SJSA1 (cell line): ENCODE measurements around the gene DNPEP. TPM values are rescaled to one million over a fixed set of nuclear protein-coding genes. Genes with fewer than 3 reads are reported as not detected.
"Not testable (repeated sequence)": the region's sequence is repeated elsewhere in the genome, so short reads cannot be mapped to it uniquely, and the experiment has no call there.

Experiments used
- DNase-seq, 2 experiments: peaks; one replicate each; pipeline ENCODE4 v3.0.0-alpha.2; 2015 to 2020; ENCODE audit warnings: low spot score in 2 of 2, low read depth in 1 of 2
- H3K27ac ChIP-seq: fragments of 250-450 bp; sonication (Bioruptor Pico); 2 replicates; pipeline ENCODE4 v1.5.1; 2020; ENCODE audit warnings: mild to moderate bottlenecking, moderate library complexity
- H3K27me3 ChIP-seq: fragments of 250-450 bp; sonication (Bioruptor Pico); replicated peaks from 2 replicates; pipeline ENCODE4 v1.5.1; 2020; ENCODE audit warnings: mild to moderate bottlenecking, moderate library complexity
- H3K36me3 ChIP-seq: fragments of 250-450 bp; sonication (Bioruptor Pico); 2 replicates; pipeline ENCODE4 v1.5.1; 2020; ENCODE audit warnings: mild to moderate bottlenecking
- H3K4me1 ChIP-seq: fragments of 250-450 bp; sonication (Bioruptor Pico); replicated peaks from 2 replicates; pipeline ENCODE4 v1.6.1; 2021; ENCODE audit warnings: mild to moderate bottlenecking
- H3K4me3 ChIP-seq: fragments of 250-450 bp; sonication (Bioruptor Pico); 2 replicates; pipeline ENCODE4 v1.5.1; 2020; ENCODE audit warnings: mild to moderate bottlenecking
- H3K9me3 ChIP-seq: fragments of 250-450 bp; sonication (Bioruptor Pico); replicated peaks from 2 replicates; pipeline ENCODE4 v1.5.1; 2020; ENCODE audit warnings: mild to moderate bottlenecking
- total RNA-seq: library from RNA; depleted of rRNA; stranded (reverse); fragments of >200 nt; shearing (Covaris generic); gene quantifications from 2 replicates; pipeline ENCODE4 v1.2.3, GENCODE V29; 2014

Gene DNPEP
- total RNA-seq, 1 experiment from 2014 or later: 56.1 TPM

DNA sequence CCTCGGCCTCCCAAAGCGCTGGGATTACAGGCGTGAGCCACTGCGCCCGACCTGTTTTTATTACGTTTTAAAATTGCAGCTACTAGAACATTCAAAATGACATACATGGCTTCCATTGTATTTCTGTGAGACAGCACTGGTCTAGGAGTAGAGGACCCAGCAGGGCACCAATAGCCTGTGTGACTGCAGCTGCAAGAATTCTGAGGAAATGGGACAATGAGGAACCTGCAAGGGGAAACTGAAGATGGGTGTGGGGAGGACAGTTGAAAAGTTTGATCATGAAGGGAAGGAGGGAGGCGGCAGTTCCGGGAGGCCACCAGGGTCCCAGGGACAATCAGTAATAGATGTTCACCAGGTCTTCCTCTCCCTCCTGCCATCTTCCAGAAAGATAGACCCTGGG, 13.9 kb upstream of the DNPEP start:
- H3K27ac ChIP-seq: no peak overlapping the region
- H3K9me3 ChIP-seq: no peaks in the 10 kb centered on the region
- no peaks in the 10 kb centered on the region for H3K27me3 ChIP-seq
- no peak overlapping the region for H3K4me3 ChIP-seq
- DNase-seq: no peak
- no peaks in the 10 kb centered on the region for H3K36me3 ChIP-seq
- peaks cover 23% of the 10 kb centered on the region for H3K4me1 ChIP-seq

DNA sequence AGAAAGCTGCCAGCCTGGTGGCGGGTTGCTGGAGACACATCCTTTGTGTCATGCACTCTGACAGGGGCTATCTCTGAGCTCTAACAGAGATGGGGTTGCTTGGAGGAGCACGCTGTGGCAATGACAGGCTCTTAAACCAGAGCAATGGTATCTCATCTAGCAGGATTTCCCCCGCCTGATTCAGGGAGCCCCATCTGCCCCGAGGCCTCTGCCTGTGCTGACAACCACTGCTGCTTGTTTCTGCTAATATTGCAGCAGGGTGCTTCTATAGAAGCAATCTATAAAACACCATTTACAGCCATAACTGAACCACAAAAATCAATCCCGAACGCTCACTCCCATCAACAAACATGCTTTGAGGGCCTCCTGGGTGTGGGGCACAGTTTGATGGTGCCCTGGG, 12.8 kb upstream of the DNPEP start:
- no peak overlapping the region for H3K27ac ChIP-seq
- no peaks in the 10 kb centered on the region for H3K36me3 ChIP-seq
- DNase-seq: no peak
- H3K4me1 ChIP-seq: peaks cover 22% of the 10 kb centered on the region
- no peaks in the 10 kb centered on the region for H3K9me3 ChIP-seq
- H3K4me3 ChIP-seq: no peak overlapping the region
- H3K27me3 ChIP-seq: no peaks in the 10 kb centered on the region

DNA sequence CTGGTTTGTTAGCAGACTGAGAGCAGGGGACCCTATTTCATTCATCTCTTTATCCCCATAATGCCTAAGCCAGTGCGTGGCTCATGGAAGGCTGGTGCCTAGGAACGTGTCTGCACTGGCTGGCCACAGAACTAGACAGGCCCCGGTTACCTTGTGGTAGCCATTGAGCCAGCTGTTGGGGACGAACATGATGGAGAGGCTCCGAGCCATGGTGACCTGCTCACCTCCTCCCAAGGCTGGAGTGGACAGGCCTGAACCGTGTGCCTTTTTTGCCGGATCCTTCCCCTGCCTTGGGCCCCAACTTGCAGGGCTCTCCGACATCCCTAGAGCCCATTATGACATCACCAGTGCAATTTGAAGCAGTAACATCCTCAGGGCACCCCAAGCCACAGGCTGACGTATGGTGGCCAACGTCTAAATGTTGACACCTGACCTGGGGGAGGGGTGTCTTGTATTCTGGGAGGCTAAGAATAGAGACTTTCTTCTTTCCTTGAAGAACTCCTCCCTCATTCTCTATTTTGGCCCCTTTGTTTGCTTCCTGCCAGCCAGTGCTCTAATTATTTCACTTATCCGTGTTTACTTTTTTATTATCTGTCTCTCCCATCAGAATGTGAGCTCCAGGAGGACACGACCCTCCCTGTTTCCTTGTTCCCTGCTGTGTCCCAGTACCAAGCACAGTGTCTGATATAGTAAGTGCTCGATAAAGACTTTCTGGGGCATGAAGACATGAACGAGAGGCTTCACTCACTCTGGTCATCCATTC, 12.2 kb upstream of the DNPEP start:
- Histone ChIP-seq H3K27me3 (no peaks in the 10 kb centered on the region), H3K27ac (no peak overlapping the region), H3K9me3 (no peaks in the 10 kb centered on the region), H3K36me3 (no peaks in the 10 kb centered on the region), H3K4me1 (peaks cover 22% of the 10 kb centered on the region), H3K4me3 (no peak overlapping the region)
- no peak for DNase-seq

DNA sequence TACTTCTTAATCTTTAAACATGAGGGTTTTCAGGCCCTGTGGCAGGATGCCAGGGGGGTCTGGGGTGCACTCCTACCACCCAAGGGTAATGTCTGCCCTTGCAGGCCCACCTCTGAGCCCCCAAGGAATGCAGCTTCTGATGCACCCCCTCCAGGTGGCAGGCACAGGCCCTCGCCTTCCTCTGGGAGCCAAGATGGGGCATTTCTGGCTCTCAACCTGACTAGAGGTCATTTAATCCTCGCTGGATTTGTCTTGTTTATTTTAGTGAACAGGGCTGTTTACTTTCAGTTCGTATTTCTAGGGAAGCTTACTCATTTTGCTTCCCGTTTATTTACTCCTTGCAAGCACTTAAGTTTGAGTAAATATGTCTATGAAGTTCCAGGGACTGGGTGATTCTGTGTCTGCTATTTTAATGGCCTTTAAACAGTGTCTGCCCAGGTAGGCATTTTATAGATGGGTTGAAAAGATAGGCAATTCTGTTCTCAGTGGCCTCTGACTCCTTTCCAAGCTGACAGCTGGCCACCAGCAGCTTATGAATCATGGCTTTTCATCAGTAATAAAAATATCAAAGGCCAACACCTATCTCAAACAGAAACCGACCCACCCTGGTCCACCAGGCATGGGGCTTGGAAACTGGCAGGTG, 11.1 kb upstream of the DNPEP start:
- Histone ChIP-seq H3K27ac (no peak overlapping the region), H3K4me3 (no peak overlapping the region), H3K27me3 (no peaks in the 10 kb centered on the region), H3K36me3 (no peaks in the 10 kb centered on the region), H3K4me1 (peaks cover 22% of the 10 kb centered on the region), H3K9me3 (no peaks in the 10 kb centered on the region)
- peak in 1 of 2 experiments; percentile 49 for DNase-seq

DNA sequence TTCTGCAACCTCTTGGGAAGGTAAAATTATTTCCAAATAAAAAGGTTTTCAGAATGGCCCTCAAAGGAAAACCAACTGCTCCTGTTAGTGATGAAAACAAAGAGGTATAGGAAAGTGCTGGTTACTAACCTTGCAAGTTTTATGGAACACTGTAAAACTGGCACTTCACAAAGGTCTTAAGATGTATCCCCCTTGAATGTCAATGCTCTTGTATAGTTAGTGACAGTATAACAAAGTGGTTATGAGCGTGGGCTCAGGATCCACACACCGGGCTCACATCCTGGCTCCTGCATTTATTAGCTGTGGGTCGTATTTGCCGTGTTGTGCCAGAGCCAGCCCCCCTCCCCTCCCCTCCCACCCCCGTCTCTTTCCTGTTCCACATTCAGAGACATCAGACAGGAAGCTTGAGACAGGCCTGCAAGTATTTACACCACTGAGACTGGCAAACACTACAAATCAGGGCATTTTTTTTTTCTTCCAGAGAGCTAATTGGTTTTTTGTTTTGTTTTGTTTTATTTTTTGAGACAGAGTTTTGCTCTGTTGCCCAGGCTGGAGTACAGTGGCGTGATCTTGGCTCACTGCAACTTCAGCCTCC, 9.2 kb upstream of the DNPEP start:
- DNase-seq: no peak
- Histone ChIP-seq H3K4me3 (no peak overlapping the region), H3K9me3 (no peaks in the 10 kb centered on the region), H3K27me3 (no peaks in the 10 kb centered on the region), H3K4me1 (peaks cover 22% of the 10 kb centered on the region), H3K27ac (no peak overlapping the region), H3K36me3 (no peaks in the 10 kb centered on the region)

DNA sequence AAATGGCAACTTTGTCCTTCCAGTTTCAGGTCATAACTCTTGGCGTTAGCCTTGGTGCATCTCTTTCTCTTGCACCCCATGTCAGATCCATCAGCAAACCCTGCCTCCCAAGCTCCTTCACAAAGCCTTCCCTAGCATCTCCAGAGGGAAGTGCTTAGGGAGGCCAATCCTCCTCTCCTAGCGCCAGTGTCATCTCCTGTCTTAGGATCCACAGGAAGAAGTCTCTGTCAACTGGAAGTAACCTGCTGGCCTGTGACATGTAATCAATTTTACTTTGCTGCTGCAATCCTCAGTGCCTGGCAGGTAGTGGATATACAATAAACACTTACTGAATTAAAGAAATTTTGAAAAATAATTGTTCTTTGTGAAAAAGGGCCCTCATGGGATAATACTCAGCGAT, 7.9 kb upstream of the DNPEP start:
- no peak overlapping the region for H3K27ac ChIP-seq
- H3K4me3 ChIP-seq: no peak overlapping the region
- no peak for DNase-seq
- H3K36me3 ChIP-seq: no peaks in the 10 kb centered on the region
- H3K4me1 ChIP-seq: peaks cover 22% of the 10 kb centered on the region
- H3K27me3 ChIP-seq: no peaks in the 10 kb centered on the region
- H3K9me3 ChIP-seq: no peaks in the 10 kb centered on the region

DNA sequence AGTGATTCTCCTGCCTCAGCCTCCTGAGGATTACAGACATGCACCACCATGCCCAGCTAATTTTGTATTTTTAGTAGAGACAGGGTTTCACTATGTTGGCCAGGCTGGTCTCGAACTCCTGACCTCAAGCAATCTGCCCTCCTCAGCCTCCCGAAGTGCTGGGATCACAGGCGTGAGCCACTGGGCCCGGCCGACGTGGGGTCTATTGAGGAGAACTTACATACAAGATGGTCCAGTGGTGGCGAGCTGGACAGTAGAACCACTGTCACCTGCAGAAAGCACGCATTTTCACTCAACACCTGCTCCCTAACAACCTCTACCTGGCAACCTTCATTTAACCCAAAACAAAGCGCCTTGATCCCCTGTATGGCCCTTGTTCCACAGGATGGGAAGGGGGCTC, 7.3 kb upstream of the DNPEP start:
- H3K4me1 ChIP-seq: peaks cover 22% of the 10 kb centered on the region
- not testable (repeated sequence) for H3K27me3 ChIP-seq, H3K4me3 ChIP-seq, DNase-seq, H3K27ac ChIP-seq, H3K9me3 ChIP-seq, H3K36me3 ChIP-seq

DNA sequence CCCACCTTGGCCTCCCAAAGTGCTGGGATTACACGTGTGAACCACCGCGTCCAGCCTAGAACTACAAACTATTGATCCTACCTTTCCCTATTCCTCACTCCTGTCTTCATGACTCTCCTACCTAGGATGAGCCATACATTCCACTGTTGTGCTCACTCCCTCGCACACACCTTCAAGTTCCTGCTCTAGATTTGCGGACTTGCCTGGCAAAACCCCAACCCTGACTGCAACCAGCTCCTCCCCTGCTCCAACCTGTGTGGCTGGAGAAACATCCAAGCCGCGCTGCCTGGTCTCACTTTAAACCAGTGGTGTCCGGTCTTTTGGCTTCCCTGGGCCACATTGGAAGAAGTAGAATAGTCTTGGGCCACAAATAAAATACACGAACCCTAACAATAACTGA, 5.0 kb upstream of the DNPEP start:
- no peak overlapping the region for H3K4me3 ChIP-seq
- H3K27ac ChIP-seq: no peak overlapping the region

DNA sequence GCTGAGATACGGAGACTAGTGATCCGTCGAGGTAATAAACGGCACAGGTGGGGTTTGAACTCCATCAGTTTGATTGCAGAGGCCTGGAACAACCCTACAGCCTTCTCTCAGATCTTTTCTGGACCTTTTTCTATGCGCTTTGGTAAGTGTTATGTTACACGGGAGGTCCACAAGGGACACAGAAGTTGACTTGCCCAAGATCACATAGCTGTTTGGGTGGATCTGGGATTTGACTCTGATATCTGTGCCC, 1.1 kb upstream of the DNPEP start:
- Histone ChIP-seq H3K36me3 (peaks cover 32% of the 10 kb centered on the region), H3K4me1 (peaks cover 14% of the 10 kb centered on the region), H3K9me3 (no peaks in the 10 kb centered on the region), H3K27me3 (no peaks in the 10 kb centered on the region), H3K27ac (no peak overlapping the region), H3K4me3 (peak overlapping the region; percentile 32)
- DNase-seq: no peak

More for the DNA sequence above, 5.0 kb upstream of the DNPEP start:
- no peaks in the 10 kb centered on the region for H3K36me3 ChIP-seq
- peaks cover 12% of the 10 kb centered on the region for H3K4me1 ChIP-seq
- no peaks in the 10 kb centered on the region for H3K9me3 ChIP-seq
- DNase-seq: no peak
- no peaks in the 10 kb centered on the region for H3K27me3 ChIP-seq

DNA sequence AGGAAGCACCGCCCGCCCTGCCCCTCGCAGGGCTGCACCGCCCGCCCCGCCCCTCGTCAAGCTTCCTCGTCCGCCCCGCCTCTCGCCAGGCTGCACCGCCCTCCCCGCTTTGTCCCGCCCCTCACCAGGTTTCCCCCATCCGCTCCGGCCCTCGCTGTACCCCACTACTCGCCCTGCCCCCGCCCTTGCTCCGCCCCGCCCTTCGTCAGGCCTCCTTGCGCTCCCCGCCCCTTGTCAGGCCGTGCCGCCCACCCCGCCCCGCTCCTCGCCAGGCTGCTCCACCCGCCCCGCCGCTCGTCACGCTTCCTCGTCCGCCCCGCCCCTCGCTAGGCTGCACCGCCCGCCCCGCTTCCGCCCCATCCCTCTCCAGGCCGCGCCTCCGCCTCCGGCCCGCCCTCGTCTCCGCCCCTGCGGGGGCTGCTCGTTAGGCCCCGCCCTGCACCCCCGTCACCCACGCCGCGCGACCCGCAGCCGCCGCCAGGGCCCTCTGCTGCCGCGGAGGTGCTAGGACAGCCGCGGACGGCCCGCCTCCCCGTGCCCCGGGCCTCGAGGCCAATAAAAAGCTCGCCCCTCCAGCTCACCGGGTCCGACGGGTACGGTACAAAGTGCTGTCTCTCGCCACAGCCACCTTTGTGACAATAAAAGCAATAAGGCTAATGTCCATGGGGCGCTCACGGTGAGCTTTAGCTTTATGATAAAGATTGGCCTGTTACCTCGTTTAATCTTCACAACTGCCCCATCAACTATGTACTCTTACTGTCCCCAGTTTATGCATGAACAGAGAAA, 602 bp upstream of the DNPEP start:
- Histone ChIP-seq H3K27me3 (no peaks in the 10 kb centered on the region), H3K4me1 (peaks cover 14% of the 10 kb centered on the region), H3K9me3 (no peaks in the 10 kb centered on the region), H3K4me3 (peak overlapping the region; percentile 32), H3K27ac (no peak overlapping the region), H3K36me3 (peaks cover 36% of the 10 kb centered on the region)
- peak; percentile 83 to 98 for DNase-seq

DNA sequence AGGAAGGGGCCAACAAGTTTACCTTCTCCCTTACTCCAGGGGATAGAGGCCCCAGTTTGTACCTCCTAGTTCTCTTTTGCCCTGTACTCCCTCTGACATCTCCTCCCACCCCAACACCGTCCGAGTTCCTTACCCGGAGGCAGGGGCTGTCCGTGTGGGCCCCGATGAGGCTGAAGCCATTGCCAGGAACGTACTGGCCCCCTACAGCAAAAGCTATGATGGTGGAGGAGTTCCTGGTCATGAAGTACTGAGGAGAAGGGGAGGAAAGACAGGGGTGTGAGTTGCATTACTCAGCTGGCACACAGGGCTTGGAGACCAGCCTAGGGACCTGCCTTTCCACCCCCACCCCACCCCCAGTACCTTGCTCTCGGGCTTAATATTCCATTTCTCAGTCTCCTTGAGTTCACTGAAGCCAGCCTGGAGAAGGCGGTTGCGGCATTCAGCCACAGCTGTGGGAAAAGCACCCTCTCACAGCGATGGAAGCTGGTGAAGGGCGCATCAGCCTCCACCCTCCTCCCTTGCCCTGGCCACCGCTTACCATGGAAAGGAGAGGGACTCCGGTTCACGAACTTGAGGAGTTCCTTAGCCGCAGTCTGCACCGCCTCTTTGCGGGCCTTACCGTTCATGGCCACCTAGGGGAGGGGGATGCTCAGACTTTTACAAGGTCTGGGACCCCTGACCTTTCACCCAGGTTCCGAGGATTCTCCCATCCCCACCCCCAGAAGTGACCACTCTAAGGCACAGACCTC, 1.0 kb downstream of the DNPEP start:
- H3K4me3 ChIP-seq: peak overlapping the region; percentile 87
- H3K9me3 ChIP-seq: no peaks in the 10 kb centered on the region
- H3K27me3 ChIP-seq: no peaks in the 10 kb centered on the region
- peaks cover 14% of the 10 kb centered on the region for H3K4me1 ChIP-seq
- no peak for DNase-seq
- H3K36me3 ChIP-seq: peaks cover 41% of the 10 kb centered on the region
- H3K27ac ChIP-seq: peak overlapping the region; percentile 83; the same call in 1 of the 2 replicates

DNA sequence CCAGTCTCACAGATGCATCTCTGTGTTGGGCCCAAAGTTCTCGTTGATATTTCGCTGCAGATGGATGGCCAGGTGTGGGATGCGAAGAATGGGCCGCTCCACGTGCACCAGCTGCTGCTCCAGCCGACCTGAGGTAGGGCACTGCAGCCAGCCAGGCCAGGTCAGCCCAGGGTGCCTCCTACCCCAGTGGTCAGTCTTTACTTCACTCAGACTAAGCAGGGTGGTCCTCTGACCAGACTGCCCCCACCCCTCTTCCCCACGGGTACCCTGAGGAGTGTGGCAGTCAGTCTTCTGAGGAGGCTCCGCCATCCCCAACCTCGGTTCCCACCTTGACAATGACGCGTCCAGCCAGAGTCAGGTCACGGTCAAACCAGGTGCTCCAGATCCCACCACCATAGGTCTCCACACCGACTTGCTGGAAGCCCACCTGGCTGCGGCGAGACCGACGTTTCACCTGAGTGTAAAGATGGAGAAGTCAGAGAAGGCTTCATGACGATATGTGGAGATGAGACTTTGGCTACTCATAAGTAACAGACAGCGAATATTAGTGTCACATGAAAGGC, 1.7 kb downstream of the DNPEP start:
- H3K36me3 ChIP-seq: peaks cover 43% of the 10 kb centered on the region
- peaks cover 14% of the 10 kb centered on the region for H3K4me1 ChIP-seq

DNA sequence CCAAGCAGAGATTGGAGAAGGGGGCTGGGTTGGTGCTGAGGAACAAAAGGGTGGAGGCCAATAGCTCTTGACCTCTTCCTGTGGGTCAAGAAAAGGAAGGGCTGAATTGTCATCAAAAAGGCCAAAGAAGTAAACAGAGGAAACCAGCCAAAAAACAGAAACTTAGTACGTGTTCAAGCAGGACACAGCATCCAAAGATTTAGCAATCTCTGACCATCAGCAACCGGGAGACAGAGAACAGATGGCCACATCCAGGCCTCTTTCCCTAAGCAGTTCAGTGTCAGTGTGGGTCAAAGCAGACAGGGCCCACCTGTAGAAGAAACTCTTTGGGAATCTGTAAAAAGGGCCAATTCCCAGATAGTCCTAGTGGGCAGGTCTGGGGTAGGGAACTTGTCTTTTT, 2.9 kb downstream of the DNPEP start:
- Histone ChIP-seq H3K4me3 (no peak overlapping the region), H3K4me1 (peaks cover 14% of the 10 kb centered on the region), H3K27ac (no peak overlapping the region), H3K36me3 (peaks cover 46% of the 10 kb centered on the region), H3K9me3 (no peaks in the 10 kb centered on the region), H3K27me3 (no peaks in the 10 kb centered on the region)
- no peak for DNase-seq

More for the DNA sequence above, 1.7 kb downstream of the DNPEP start:
- Histone ChIP-seq H3K27ac (no peak overlapping the region), H3K27me3 (no peaks in the 10 kb centered on the region), H3K9me3 (no peaks in the 10 kb centered on the region), H3K4me3 (no peak overlapping the region; the same call in 1 of the 2 replicates)
- no peak for DNase-seq
